ES-I3 (cell line): Measurements from ENCODE around the gene IRAK4.
"Not testable (repeated sequence)": the region's sequence is repeated elsewhere in the genome, so short reads cannot be mapped to it uniquely, and the experiment has no call there.

Source experiments
- H3K36me3 ChIP-seq: 2 replicates; pipeline ENCODE4 v1.6.1; 2013; ENCODE audit warnings: mild to moderate bottlenecking, low read length, control low read depth, moderate library complexity; ENCODE audit not compliant: insufficient read depth
- H3K4me1 ChIP-seq: 2 replicates; pipeline ENCODE4 v1.6.1; 2013; ENCODE audit warnings: mild to moderate bottlenecking, control low read depth, low read length; ENCODE audit not compliant: insufficient read depth
- H3K9ac ChIP-seq: 2 replicates; pipeline ENCODE4 v1.6.1; 2013; ENCODE audit warnings: low read depth, mild to moderate bottlenecking, low read length, moderate library complexity
- H3K9me3 ChIP-seq: 2 replicates; pipeline ENCODE4 v1.6.1; 2013; ENCODE audit warnings: mild to moderate bottlenecking, low read length, moderate library complexity; ENCODE audit not compliant: control insufficient read depth, insufficient read depth

IRAK4 gene

GRCh38 chr12:43751360-43751759 lies 7.4 kb upstream of the IRAK4 start:
- H3K9me3 ChIP-seq, H3K4me1 ChIP-seq, H3K9ac ChIP-seq, H3K36me3 ChIP-seq: not testable (repeated sequence)

- no peaks in the 10 kb centered on the region for H3K36me3 ChIP-seq
- no peak overlapping the region for H3K9ac ChIP-seq
- H3K9me3 ChIP-seq = no peaks in the 10 kb centered on the region
- H3K4me1 ChIP-seq = no peaks in the 10 kb centered on the region
These were observed 4.7 kb upstream of the IRAK4 start for GRCh38 chr12:43754015-43754414.

- Histone ChIP-seq H3K36me3 (no peaks in the 10 kb centered on the region), H3K9ac (no peak overlapping the region), H3K9me3 (no peaks in the 10 kb centered on the region), H3K4me1 (peaks cover 15% of the 10 kb centered on the region; the same call in 1 of the 2 replicates)
These were observed 464 bp upstream of the IRAK4 start for GRCh38 chr12:43758247-43758727.

- no peaks in the 10 kb centered on the region for H3K36me3 ChIP-seq
- no peak overlapping the region for H3K9ac ChIP-seq
- no peaks in the 10 kb centered on the region for H3K9me3 ChIP-seq
- peaks cover 21% of the 10 kb centered on the region; the same call in 1 of the 2 replicates for H3K4me1 ChIP-seq
These were observed 1.6 kb downstream of the IRAK4 start for GRCh38 chr12:43760396-43760795.

- Histone ChIP-seq H3K9ac (no peak overlapping the region), H3K36me3 (no peaks in the 10 kb centered on the region), H3K4me1 (peaks cover 21% of the 10 kb centered on the region; the same call in 1 of the 2 replicates), H3K9me3 (no peaks in the 10 kb centered on the region)
These were observed 2.7 kb downstream of the IRAK4 start for GRCh38 chr12:43761500-43761899.

GRCh38 chr12:43762596-43762995 lies 3.8 kb downstream of the IRAK4 start:
- Histone ChIP-seq H3K9me3 (no peaks in the 10 kb centered on the region), H3K4me1 (peaks cover 21% of the 10 kb centered on the region; the same call in 1 of the 2 replicates), H3K36me3 (no peaks in the 10 kb centered on the region), H3K9ac (no peak overlapping the region)

- H3K9me3 ChIP-seq = no peaks in the 10 kb centered on the region
- peaks cover 21% of the 10 kb centered on the region; the same call in 1 of the 2 replicates for H3K4me1 ChIP-seq
- H3K36me3 ChIP-seq = no peaks in the 10 kb centered on the region
- no peak overlapping the region for H3K9ac ChIP-seq
These were observed 5.0 kb downstream of the IRAK4 start for GRCh38 chr12:43763769-43764168.

GRCh38 chr12:43764528-43764927 lies 5.8 kb downstream of the IRAK4 start:
- Histone ChIP-seq H3K9me3 (no peaks in the 10 kb centered on the region), H3K4me1 (peaks cover 21% of the 10 kb centered on the region; the same call in 1 of the 2 replicates), H3K36me3 (no peaks in the 10 kb centered on the region), H3K9ac (no peak overlapping the region)

GRCh38 chr12:43766291-43766690 lies 7.5 kb downstream of the IRAK4 start:
- Histone ChIP-seq H3K9ac (no peak overlapping the region), H3K9me3 (peaks cover 9% of the 10 kb centered on the region), H3K36me3 (no peaks in the 10 kb centered on the region), H3K4me1 (peaks cover 20% of the 10 kb centered on the region; the same call in 1 of the 2 replicates)

GRCh38 chr12:43776498-43776897 lies 17.7 kb downstream of the IRAK4 start:
- Histone ChIP-seq H3K36me3 (no peaks in the 10 kb centered on the region), H3K9ac (no peak overlapping the region), H3K9me3 (no peaks in the 10 kb centered on the region), H3K4me1 (no peaks in the 10 kb centered on the region)

GRCh38 chr12:43786899-43787693 lies 28.3 kb downstream of the IRAK4 start:
- H3K9me3 ChIP-seq = no peaks in the 10 kb centered on the region
- H3K9ac ChIP-seq = no peak overlapping the region
- H3K4me1 ChIP-seq = no peaks in the 10 kb centered on the region
- no peaks in the 10 kb centered on the region for H3K36me3 ChIP-seq

- Histone ChIP-seq H3K36me3 (no peaks in the 10 kb centered on the region), H3K9ac (no peak overlapping the region), H3K4me1 (no peaks in the 10 kb centered on the region), H3K9me3 (no peaks in the 10 kb centered on the region)
These were observed 31.2 kb downstream of the IRAK4 start for GRCh38 chr12:43789941-43790340.

GRCh38 chr12:43795716-43796280 lies 37.0 kb downstream of the IRAK4 start:
- Histone ChIP-seq H3K36me3 (peaks cover 8% of the 10 kb centered on the region), H3K9me3 (no peaks in the 10 kb centered on the region), H3K9ac (no peak overlapping the region), H3K4me1 (no peaks in the 10 kb centered on the region)

- Histone ChIP-seq H3K9ac (no peak overlapping the region), H3K9me3 (no peaks in the 10 kb centered on the region), H3K36me3 (peaks cover 8% of the 10 kb centered on the region)
These were observed 38.9 kb downstream of the IRAK4 start for GRCh38 chr12:43797561-43798217.

More at GRCh38 chr12:43797561-43798217, 38.9 kb downstream of the IRAK4 start:
- no peaks in the 10 kb centered on the region for H3K4me1 ChIP-seq
